Inflammatory macrophage treated with lipopolysaccharide for 4 hours (primary cell): ENCODE measurements around the gene SUCLG2.
"Not testable (repeated sequence)": the region's sequence is repeated elsewhere in the genome, so short reads cannot be mapped to it uniquely, and the experiment has no call there.

Source experiments
- DNase-seq: peaks from one replicate; pipeline ENCODE4 v3.0.0-alpha.2; 2020

SUCLG2 gene

DNA sequence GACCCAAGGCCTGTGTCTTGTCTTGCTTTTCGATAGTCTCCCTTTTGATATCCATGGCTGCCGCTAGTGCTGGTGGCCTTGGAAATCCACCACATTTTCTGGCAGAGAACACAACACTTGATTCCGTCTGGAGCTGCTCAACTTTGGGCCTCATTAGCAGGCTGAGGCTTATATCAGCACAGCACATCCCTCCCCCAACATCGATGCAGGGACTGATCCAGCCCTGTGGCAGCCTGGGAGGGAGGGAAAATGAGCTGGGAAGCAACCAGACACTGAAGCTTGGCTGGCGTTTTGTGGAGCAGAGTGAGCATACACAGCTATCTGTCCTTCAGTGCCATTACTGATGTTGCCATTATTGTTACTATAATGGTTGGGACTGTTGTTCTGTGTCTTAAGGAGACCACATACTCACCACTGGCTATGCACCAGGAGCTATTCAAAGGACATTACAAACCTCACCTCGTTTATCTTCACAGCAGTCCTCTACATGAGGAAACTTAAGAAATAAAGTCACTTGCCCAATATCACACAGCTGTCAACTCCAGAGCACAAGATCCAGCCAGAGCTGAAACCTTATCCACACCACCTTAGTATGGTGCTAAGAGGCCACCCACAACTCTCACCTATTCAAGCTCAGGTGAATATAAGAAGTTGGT, 102.9 kb downstream of the SUCLG2 start:
- no peak for DNase-seq

- no peak for DNase-seq
Observed at GRCh38 chr3:67550541-67550940, 103.9 kb downstream of the SUCLG2 start.

DNA sequence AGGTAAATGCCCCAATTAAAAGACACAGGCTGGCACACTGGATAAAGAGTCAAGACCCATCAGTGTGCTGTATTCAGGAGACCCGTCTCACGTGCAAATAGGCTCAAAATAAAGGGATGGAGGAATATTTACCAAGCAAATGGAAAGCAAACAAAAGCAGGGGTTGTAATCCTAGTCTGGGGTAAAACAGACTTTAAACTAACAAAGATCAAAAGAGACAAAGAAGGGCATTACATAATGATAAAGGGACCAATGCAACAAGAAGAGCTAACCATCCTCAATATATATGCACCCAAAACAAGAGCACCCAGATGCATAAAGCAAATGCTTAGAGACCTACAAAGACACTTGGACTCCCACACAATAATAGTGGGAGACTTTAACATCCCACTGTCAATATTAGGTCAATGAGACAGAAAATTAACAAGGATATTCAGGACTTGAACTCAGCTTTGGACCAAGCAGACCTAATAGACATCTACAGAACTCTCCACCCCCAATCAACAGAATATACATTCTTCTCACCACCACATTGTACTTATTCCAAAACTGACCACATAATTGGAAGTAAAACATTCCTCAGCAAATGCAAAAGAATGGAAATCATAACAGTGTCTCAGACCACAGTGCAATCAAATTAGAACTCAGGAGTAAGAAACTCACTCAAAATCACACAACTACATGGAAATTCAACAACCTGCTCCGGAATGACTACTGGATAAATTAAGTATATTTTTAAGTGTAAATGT, 111.7 kb downstream of the SUCLG2 start:
- not testable (repeated sequence) for DNase-seq

DNA sequence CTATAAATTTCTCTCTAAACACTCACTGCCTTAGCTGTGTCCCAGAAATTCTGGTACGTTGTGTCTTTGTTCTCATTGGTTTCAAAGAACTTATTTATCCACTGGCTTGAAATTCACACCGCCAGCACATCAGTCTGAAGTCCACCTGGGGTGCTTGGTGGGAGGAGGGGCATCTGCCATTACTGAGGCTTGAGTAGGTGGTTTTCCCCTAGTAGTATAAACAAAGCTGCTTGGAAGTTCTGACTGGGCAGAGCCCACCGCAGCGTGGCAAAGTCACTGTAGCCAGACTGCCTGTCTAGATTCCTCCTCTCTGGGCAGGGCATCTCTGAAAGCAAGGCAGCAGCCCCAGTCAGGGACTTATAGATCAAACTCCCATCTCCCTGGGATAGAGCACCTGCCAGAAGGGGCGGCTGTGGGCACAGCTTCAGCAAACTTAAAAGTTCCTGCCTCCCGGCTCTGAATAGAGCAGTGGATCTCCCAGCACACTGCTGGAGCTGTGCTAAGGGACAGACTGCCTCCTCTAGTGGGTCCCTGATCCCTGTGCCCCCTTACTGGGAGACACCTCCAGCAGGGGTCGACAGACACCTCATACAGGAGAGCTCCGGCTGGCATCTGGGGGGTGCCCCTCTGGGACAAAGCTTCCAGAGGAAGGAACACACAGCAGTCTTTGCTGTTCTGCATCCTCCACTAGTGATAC, 114.1 kb downstream of the SUCLG2 start:
- no peak for DNase-seq

- not testable (repeated sequence) for DNase-seq
Observed at GRCh38 chr3:67537203-67537602, 117.2 kb downstream of the SUCLG2 start.

GRCh38 chr3:67535006-67535405, 119.4 kb downstream of the SUCLG2 start:
- DNase-seq: no peak

- DNase-seq: no peak
Observed at GRCh38 chr3:67534594-67534993, 119.8 kb downstream of the SUCLG2 start.

DNA sequence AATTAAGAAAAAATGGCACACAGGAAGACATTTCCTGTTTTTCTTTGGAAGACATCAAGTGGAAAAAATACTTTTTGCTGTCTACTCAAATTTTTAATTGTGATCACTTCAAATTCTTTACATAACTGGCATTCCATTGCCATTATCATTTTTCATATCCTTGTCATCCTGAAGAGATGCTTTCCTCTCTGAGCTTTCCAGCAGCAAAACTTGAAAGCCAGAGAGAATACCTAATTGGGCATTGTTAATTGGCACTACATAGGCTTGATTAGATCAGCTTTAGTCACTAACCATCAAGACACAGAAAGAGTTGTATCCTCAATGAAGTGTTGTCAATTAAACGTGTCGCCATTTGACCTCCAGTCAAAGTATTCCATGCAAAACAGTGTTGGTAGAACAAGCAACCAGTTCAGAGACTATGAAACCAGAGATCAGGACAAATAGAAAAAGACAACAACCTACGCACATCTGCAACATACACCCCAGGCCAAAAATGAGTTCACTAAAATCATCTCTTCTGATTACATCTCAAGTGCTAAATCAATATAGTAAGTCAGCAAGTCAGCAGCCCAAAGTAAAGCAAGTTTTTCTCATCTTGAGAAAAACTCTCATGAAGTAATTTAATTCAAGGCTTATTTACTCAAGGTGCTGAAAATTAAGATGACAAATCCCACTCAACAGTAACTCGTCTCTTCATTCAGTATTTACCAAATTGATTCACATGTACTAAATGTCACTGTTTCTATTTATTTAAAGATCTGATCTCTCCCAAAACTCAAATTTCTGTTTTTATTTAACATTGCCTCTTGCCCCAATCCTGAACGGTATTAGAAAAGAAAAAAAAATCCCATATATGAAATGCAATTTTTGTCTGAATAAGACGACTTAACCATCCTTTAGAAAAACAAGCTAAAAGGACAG, 123.0 kb downstream of the SUCLG2 start:
- no peak for DNase-seq

GRCh38 chr3:67529915-67530314, 124.5 kb downstream of the SUCLG2 start:
- DNase-seq: no peak

GRCh38 chr3:67529337-67529736, 125.1 kb downstream of the SUCLG2 start:
- no peak for DNase-seq

- DNase-seq: no peak
Observed at GRCh38 chr3:67526246-67526645, 128.2 kb downstream of the SUCLG2 start.

- DNase-seq: no peak
Observed at GRCh38 chr3:67524046-67524445, 130.4 kb downstream of the SUCLG2 start.

DNA sequence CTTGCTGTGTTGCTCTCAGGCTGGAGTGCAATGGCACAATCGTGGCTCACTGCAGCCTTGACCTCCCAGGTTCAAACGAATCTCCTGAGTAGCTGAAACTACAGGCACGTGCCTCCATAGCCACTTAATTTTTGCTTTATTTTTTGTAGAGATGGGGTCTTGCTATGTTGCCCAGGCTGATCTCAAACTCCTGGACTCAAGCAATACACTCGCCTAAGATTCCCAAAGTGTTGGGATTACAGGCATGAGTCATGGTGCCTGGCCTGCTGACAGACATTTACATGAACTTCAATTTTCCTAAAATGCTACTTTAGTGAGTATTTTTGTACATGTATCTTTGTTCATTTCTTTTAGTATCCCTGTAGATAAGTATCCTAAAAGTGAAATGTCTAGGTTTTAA, 132.3 kb downstream of the SUCLG2 start:
- DNase-seq: no peak

- DNase-seq: no peak
Observed at GRCh38 chr3:67521053-67521646, 133.3 kb downstream of the SUCLG2 start.

- DNase-seq: no peak
Observed at GRCh38 chr3:67518236-67518635, 136.2 kb downstream of the SUCLG2 start.

DNA sequence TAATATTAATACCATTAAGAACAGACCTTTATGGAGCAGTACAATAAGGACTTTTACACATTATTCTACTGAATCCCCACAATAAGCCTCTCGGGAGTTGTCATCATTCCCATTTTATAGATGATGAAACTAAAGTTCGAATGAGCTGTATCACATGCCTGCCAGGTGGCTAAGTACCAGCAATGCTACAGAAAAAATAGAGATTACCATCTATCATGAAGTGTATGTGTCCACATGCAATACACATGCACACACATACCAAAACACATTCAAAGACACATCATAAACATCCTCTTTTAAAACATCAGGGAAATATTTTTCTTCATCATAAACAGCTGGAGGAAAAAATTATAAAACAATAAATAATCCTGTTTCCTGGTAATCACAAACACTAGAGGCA, 136.6 kb downstream of the SUCLG2 start:
- DNase-seq: no peak

DNA sequence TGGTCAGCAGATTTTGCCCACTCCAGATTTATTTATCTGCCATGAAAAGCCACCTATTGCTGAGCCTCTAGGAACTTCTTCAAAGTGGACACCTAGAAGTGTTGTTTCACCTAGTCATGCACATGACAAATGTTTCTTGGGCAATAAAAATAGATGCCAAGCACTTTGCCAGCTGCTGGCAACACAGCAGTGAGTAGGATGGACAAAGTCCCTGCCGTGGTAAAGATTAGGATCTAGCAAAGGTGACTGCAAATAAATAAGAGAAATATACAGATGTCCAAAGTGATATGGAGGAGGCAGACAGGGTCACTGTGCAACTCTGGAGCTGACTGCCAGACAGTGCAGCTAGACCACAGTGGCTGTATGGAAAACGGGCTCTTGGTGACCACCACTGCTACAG, 137.9 kb downstream of the SUCLG2 start:
- no peak for DNase-seq

DNA sequence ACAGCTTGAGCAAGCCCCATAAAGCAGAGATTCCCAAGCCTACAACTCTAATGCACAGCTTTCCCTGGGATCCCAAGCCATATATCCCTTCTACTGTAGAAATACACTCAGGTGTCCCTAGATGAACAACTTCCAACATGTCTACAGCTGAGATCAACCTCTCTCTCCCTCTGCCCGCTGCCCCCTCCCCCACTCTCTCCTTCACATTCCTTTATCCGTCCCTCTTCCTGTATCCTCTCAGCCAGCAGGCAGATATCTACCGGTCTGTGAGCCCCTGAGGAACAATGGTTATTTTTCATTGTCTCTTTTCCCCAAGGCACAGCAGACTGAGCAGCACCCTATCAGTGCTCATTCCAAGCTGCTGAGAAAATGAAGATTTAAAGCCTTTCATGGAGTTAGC, 138.6 kb downstream of the SUCLG2 start:
- DNase-seq: no peak

- DNase-seq: no peak
Observed at GRCh38 chr3:67509471-67510075, 144.8 kb downstream of the SUCLG2 start.

DNA sequence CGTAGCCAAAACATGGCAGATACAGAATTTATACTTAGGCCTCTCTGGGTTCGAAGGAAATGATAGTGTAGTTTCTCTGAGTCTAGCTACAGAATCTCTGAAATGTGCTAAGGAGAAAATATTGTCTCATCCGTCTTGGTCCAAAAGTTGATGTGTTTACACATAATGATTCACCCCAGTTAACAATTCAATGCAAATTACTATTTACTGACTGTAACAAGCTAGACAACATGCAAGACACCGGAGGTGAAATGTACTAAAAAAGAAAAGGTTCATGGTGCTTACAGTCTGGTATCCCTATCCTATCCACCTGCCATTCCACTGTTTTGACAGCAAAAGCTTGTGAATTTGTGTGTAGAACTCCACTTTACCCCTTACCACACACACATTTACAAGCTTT, 146.8 kb downstream of the SUCLG2 start:
- no peak for DNase-seq

- no peak for DNase-seq
Observed at GRCh38 chr3:67500709-67501108, 153.7 kb downstream of the SUCLG2 start.

DNA sequence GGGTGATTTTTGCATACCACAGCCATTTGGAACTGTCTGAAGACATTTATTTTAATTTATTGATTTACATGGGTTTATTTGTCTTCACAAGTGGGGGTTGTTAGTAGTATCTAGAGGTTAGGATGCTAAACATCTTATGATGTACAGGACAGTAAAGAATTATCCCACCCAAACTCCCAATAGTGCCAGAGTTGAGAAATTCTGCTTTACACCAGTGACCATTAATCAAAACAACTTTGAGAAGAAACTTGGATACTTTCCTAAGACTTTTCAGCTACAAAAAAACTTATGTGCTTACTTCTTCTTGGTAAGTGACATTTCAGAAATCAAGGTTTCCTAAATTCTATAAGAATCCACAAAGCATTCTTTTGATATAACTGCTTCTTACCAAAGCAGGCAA, 156.7 kb downstream of the SUCLG2 start:
- DNase-seq: no peak
